HG03558 (cell line): Measurements from ENCODE around the gene KCNAB1.

Experiments used
- ATAC-seq: cut with Tn5 transposase; IDR thresholded peaks from one replicate; pipeline ENCODE4 v1.9.1; 2021; ENCODE audit warnings: moderate number of reproducible peaks; ENCODE audit not compliant: unreplicated experiment; ENCODE audit errors: extremely low read depth

KCNAB1 gene

DNA sequence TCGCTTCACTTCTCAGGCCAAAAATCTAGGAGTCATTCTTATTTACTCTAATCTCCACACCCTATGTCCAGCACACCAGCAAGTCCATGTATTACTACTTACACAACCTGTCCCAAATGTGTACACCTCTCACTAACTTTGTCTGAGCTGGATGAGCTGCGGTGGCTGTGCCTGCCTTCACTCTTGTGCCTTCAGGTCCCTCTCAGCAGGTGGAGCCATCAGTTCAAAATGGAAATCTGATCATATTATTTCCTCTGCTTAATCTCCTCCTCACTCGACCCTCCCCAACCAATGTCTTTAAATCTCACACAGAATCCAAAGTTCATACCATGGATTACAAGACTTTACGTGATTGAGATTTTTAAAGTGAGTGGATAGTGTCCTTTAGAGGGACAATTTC, 351.8 kb downstream of the KCNAB1 start:
- no peak for ATAC-seq

DNA sequence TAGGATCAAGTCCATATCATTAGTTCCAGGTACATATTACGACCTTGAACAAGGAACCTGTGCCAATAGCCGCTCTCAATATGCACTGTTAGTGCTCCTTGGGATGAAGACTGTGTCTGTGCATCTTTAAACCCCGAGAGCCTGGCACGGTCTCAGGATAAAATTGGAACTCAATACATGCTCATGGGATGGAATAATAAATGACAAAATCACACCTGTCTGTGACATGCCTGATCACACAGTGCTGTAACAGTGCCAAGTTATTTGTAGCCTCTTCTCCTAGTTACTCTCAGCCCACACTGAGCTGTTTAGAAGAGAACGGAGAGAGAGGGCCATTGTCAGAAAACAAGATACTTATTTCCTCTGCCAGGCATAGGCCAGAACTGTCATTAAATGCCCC, 352.3 kb downstream of the KCNAB1 start:
- no peak for ATAC-seq

GRCh38 chr3:156473341-156473740, 353.0 kb downstream of the KCNAB1 start:
- no peak for ATAC-seq

GRCh38 chr3:156474560-156475389, 354.4 kb downstream of the KCNAB1 start:
- ATAC-seq: no peak

DNA sequence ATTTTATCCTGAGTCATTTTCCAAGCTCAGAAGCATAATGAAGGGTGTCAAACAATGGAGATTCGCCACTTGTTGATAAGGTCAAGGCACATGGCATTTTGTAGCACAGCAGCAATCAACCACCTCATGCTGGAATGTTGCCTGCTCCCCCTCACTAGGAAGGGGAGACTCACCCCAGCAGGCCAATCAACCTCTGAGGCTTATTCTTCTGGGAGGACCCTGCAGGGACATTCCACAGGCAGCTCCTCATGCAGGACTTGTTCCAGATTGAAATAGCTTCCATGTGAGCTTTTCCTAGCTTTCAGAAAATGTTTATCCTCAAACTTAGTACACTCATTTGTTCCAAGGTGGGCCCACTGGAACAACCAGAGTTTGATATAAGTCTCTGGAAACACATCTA, 356.9 kb downstream of the KCNAB1 start:
- ATAC-seq: no peak

DNA sequence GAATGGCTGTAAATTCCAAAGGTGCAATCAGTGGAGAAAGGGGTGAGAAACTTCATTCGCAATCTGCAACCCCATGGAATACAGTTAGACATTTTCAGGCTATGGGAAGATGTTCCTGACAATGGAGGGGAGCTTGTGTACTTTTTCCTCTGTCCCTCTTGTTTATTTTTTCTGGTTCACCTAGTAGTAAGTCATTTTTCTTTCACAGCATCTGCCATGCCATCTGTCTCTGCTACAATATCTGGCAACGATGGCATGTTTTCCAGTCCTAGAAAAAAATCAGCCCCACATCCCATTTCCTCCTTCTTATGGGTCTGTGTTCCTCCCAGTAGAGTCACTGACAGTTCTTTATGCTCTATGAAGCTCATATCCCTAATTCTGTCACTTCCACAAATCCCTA, 358.5 kb downstream of the KCNAB1 start:
- no peak for ATAC-seq

- ATAC-seq: no peak
These were observed 359.2 kb downstream of the KCNAB1 start for GRCh38 chr3:156479604-156480003.

DNA sequence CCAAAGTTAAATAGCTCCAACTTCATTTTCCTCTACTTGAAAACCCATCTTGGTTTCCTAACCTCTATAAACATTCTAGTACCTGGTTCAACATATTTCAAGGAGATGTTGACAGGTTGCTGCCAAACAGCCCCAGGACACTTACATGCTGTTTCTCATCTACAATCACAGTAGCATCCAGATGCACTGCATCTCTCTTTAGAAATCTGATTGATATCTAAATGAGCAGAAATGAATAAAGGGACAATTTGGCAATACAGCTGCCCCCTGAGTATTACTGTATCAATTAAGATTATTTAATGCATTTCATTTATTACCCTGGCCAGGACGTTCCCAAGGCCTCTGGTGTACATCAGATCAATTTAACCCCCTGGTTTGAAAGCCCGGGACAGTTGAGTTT, 360.6 kb downstream of the KCNAB1 start:
- ATAC-seq: no peak

GRCh38 chr3:156483002-156483401, 362.6 kb downstream of the KCNAB1 start:
- no peak for ATAC-seq

DNA sequence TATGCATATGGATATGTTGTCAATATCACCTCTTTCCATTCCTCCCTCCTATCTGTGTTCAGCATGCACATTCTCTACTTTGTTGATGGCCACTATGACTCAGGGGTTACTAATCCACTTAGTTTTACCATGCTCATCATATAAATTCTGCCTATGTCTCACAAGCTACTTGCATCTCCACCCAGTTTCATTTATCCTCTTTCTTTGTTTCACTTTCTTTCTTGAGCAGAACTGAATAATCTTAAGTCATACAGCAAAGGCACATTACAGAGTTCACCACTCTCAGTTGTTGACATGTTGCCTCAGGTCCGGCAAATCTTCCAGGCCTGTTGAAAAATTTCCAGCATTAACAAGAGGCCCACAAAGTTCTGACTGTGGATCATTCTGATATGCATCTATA, 363.0 kb downstream of the KCNAB1 start:
- ATAC-seq: peak; percentile 91

- peak; percentile 63 for ATAC-seq
These were observed 363.8 kb downstream of the KCNAB1 start for GRCh38 chr3:156483961-156484787.

DNA sequence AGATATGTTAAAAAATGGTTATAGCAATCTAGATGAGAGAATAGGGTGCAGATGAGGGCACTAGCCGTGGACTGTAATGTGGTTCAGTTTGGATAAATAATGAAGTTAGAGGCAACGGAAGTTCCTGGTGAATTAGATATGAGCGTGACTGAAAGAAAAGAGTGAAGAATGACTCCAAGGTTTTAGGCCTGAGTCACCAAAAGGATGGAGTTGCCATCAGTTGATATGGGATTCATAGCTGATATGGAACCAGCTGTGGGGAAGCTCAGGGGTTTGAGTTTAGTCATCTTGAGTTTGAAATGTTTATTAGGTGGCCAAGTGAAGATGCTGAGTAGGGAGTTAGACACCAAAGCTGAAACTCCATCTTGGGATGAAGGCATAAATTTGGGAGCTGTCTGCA, 368.4 kb downstream of the KCNAB1 start:
- ATAC-seq: no peak

DNA sequence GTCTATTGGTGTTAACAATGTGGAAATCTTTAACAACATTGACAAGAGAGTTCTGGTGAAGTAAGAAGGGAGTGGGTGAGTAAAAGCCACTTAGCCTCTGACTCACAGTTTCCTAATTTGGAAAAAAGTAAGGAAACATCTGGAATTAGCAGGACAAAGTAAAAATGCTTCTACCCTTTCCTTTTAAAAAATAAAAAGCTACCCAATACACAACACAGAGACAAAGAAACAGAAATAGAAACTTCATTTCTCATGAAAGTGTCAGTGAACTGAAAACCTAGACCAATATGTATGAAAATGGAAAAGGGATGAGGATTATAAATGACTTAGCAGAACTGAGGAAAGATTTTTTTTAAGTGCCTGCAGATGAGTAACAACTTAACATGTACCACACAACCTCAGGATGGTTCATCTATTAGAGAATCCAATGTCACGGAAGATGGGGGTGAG, 369.1 kb downstream of the KCNAB1 start:
- ATAC-seq: no peak

DNA sequence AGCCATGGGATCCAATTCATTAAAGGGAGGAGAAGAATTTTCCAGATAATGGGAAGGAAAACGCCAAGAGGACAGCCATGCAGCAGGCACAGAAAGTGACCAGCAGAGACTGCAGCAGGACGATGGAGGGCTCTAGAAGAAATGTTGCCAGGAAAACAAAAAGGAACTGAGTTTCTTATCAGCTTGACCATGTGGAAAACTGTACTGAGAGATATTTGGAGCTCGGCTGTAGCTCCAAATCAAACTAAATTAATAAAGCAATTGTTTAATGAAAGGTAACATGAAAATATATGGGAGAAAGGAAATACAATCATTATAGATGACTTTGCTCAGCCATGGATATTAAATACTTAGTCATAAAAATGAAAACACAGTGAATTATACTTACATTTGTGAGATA, 370.8 kb downstream of the KCNAB1 start:
- ATAC-seq: no peak

GRCh38 chr3:156492801-156493261, 372.5 kb downstream of the KCNAB1 start:
- ATAC-seq: no peak

DNA sequence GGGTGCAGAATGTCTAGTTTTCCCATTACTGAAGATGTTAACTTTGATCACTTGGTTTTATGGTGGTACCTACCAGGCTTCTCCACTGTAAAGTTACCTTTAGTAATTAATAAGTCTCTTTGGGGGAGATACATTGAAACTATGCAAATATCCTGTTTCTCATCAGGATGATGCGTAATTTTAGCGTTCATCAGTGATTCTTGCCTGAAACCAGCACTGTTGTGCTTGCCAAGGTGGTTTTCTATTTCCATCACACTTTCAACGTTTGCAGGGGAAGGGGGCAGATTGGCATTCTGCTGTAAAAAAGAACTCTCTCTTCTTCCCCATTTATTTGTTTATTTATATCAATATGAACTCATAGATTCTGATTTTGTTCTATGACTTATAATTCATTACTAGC, 373.5 kb downstream of the KCNAB1 start:
- ATAC-seq: no peak

GRCh38 chr3:156495816-156496215, 375.4 kb downstream of the KCNAB1 start:
- no peak for ATAC-seq

DNA sequence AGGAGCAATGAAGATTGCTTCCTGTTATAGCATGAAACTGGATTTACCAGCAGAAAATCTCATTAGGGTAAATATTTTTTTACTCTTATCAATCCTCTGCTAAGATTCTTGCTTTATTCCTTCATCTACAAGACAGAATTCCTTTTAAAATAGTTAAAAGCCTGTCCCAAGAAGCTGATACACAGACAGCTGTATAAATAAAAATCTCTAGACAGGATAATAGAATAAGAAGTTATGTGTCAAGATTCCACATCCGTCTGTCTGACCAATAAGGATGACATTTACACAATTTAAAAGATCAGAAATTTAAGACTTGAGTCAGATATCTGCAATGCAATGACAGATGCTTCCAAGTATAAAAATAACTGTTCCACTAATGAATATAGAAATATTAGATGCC, 376.9 kb downstream of the KCNAB1 start:
- no peak for ATAC-seq

DNA sequence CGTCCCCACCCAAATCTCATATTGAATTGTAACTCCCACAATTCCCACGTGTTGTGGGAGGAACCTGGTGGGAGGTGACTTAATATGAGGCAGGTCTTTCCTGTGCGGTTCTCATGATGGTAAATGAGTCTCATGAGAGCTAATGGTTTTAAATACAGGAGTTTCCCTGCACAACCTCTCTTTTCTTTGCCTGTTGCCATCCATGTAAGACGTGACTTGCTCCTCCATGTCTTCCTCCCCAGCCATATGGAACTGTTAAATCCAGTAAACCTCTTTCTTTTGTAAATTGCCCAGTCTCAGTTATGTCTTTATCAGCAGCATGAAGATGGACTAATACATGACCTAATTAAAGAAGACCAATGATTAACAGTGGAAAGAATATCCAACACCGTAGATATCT, 377.9 kb downstream of the KCNAB1 start:
- no peak for ATAC-seq

GRCh38 chr3:156507285-156507684, 386.9 kb downstream of the KCNAB1 start:
- no peak for ATAC-seq
